Hepatocyte (in vitro differentiated cells): ENCODE data around the gene NTNG2. TPM values are rescaled to one million over a fixed set of nuclear protein-coding genes. Genes with fewer than 3 reads are reported as not detected.

ENCODE experiments used
- DNase-seq: peaks from one replicate; pipeline ENCODE4 v3.0.0-alpha.2; 2016; ENCODE audit warnings: low spot score
- H2AFZ ChIP-seq: fragments of 200-600 bp; sonication (generic); 2 replicates; pipeline ENCODE4 v1.6.0; 2016; ENCODE audit warnings: antibody characterized with exemption, mild to moderate bottlenecking
- H3K27ac ChIP-seq: fragments of 200-600 bp; sonication (generic); 2 replicates; pipeline ENCODE4 v1.5.1; 2016; ENCODE audit warnings: mild to moderate bottlenecking
- H3K27me3 ChIP-seq: fragments of 200-600 bp; sonication (generic); 2 replicates; pipeline ENCODE4 v1.6.1; 2016
- H3K36me3 ChIP-seq: fragments of 200-600 bp; sonication (generic); replicated peaks from 2 replicates; pipeline ENCODE4 v1.5.1; 2016; ENCODE audit warnings: low read depth; ENCODE audit not compliant: insufficient read depth
- H3K4me1 ChIP-seq: fragments of 200-600 bp; sonication (generic); 2 replicates; pipeline ENCODE4 v1.5.1; 2016; ENCODE audit warnings: mild to moderate bottlenecking, moderate library complexity; ENCODE audit not compliant: insufficient read depth
- H3K4me2 ChIP-seq: fragments of 200-600 bp; sonication (generic); 2 replicates; pipeline ENCODE4 v1.6.0; 2016
- H3K4me3 ChIP-seq: fragments of 200-600 bp; sonication (generic); 2 replicates; pipeline ENCODE4 v1.5.1; 2016; ENCODE audit warnings: mild to moderate bottlenecking
- H3K79me2 ChIP-seq: fragments of 200-600 bp; sonication (generic); 2 replicates; pipeline ENCODE4 v1.6.0; 2017; ENCODE audit warnings: mild to moderate bottlenecking
- H3K9me2 ChIP-seq: fragments of 200-600 bp; sonication (generic); replicated peaks from 2 replicates; pipeline ENCODE4 v1.6.0; 2017; ENCODE audit warnings: mild to moderate bottlenecking; ENCODE audit not compliant: insufficient read depth
- H3K9me3 ChIP-seq: fragments of 200-600 bp; sonication (generic); 2 replicates; pipeline ENCODE4 v1.5.1; 2016; ENCODE audit warnings: low read depth, mild to moderate bottlenecking
- H4K20me1 ChIP-seq: fragments of 200-600 bp; sonication (generic); 2 replicates; pipeline ENCODE4 v1.6.0; 2016; ENCODE audit warnings: mild to moderate bottlenecking; ENCODE audit not compliant: insufficient read depth, poor library complexity, severe bottlenecking
- CTCF ChIP-seq: fragments of 200-600 bp; sonication (generic); IDR thresholded peaks from 2 replicates; pipeline ENCODE4 v1.5.1; 2016; ENCODE audit warnings: antibody characterized with exemption, mild to moderate bottlenecking; ENCODE audit not compliant: poor library complexity
- EZH2 ChIP-seq: fragments of 200-600 bp; sonication (generic); IDR thresholded peaks from 2 replicates; pipeline ENCODE4 v1.6.1; 2016; ENCODE audit warnings: antibody characterized with exemption, mild to moderate bottlenecking, borderline replicate concordance
- EZH2phosphoT487 ChIP-seq: fragments of 200-600 bp; sonication (generic); IDR thresholded peaks from one replicate; pipeline ENCODE4 v1.6.1; 2018; ENCODE audit warnings: antibody characterized with exemption, mild to moderate bottlenecking, low read depth, moderate library complexity; ENCODE audit not compliant: unreplicated experiment, severe bottlenecking
- WGBS: methylation state at CpG from one replicate; pipeline ENCODE4 v1.1.6; 2016; ENCODE audit warnings: low lambda C conversion rate; ENCODE audit errors: missing lambda C conversion rate; 5-methylcytosine and 5-hydroxymethylcytosine counted together
- polyA plus RNA-seq: library from polyadenylated mRNA; unstranded; fragments of >200 nt; fragmentation: Nextera tagmentation; extraction: Ambion mirVana; gene quantifications from 2 replicates; pipeline ENCODE4 v1.2.1, GENCODE V29; 2016
- total RNA-seq: library from RNA; depleted of rRNA; stranded (reverse); fragments of >200 nt; gene quantifications from 2 replicates; pipeline ENCODE4 v1.2.3, GENCODE V29; 2014

NTNG2 gene
- total and polyA plus RNA-seq, 2 experiments from 2014 or later, result 0.48 to 1.8 TPM

- Histone ChIP-seq H3K27me3 (no peaks in the 10 kb centered on the region), H3K4me3 (no peak overlapping the region), H3K4me2 (no peak overlapping the region), H3K9me3 (no peaks in the 10 kb centered on the region), H3K4me1 (no peaks in the 10 kb centered on the region), H4K20me1 (no peaks in the 10 kb centered on the region), H3K79me2 (no peaks in the 10 kb centered on the region), H3K27ac (no peak overlapping the region), H3K9me2 (no peaks in the 10 kb centered on the region), H3K36me3 (no peaks in the 10 kb centered on the region), H2AFZ (no peak overlapping the region)
- WGBS, result 69% methylated on average over 12 of the region's 12 CpGs
- TF ChIP-seq CTCF (no peak), EZH2 (no peak)
- DNase-seq, result no peak
These were observed 66.2 kb downstream of the NTNG2 start for GRCh38 chr9:132228062-132228461.

GRCh38 chr9:132230605-132231004, 68.7 kb downstream of the NTNG2 start:
- 87% methylated on average over 4 of the region's 4 CpGs for WGBS
- no peaks in the 10 kb centered on the region for H3K9me2 ChIP-seq
- H3K27ac ChIP-seq, result no peak overlapping the region
- no peak overlapping the region for H3K4me3 ChIP-seq
- no peaks in the 10 kb centered on the region for H3K4me1 ChIP-seq
- no peaks in the 10 kb centered on the region for H3K36me3 ChIP-seq
- no peak overlapping the region for H2AFZ ChIP-seq
- no peak for DNase-seq
- no peaks in the 10 kb centered on the region for H3K27me3 ChIP-seq
- H3K9me3 ChIP-seq, result no peaks in the 10 kb centered on the region
- no peaks in the 10 kb centered on the region for H3K79me2 ChIP-seq
- no peaks in the 10 kb centered on the region for H4K20me1 ChIP-seq
- H3K4me2 ChIP-seq, result no peak overlapping the region
- no peak for TF ChIP-seq EZH2
- TF ChIP-seq CTCF, result no peak
- no peak for TF ChIP-seq EZH2phosphoT487

- no peaks in the 10 kb centered on the region for H3K36me3 ChIP-seq
- H3K27me3 ChIP-seq, result no peaks in the 10 kb centered on the region
- H3K4me1 ChIP-seq, result no peaks in the 10 kb centered on the region
- H2AFZ ChIP-seq, result no peak overlapping the region
- H3K27ac ChIP-seq, result no peak overlapping the region
- no peaks in the 10 kb centered on the region for H4K20me1 ChIP-seq
- TF ChIP-seq EZH2 (no peak), EZH2phosphoT487 (no peak), CTCF (no peak)
- H3K4me2 ChIP-seq, result no peak overlapping the region
- H3K9me2 ChIP-seq, result no peaks in the 10 kb centered on the region
- no peaks in the 10 kb centered on the region for H3K79me2 ChIP-seq
- no peak for DNase-seq
- no peaks in the 10 kb centered on the region for H3K9me3 ChIP-seq
- WGBS, result 79% methylated on average over 15 of the region's 20 CpGs
- H3K4me3 ChIP-seq, result no peak overlapping the region
These were observed 69.3 kb downstream of the NTNG2 start for GRCh38 chr9:132231019-132231701.
